ENCODE results near the gene DMD.

GRCh38 chrX:31497086-31497485 is 1714.3 kb downstream of the DMD start:
- no peak for TF ChIP-seq EZH2 (IDR thresholded peaks at IDR 0.05; ENCODE audit: low read length, missing control alignments)
- no peak for TF ChIP-seq CTCF (conservative IDR thresholded peaks at IDR 0.05 in 1 of 2, IDR thresholded peaks at IDR 0.05 in 1 of 2; ENCODE audit: low read depth in 1 of 2, low read length in 2 of 2)
